ENCODE measurements around the gene SCAF4. TPM values are rescaled to one million over a fixed set of nuclear protein-coding genes. Genes with fewer than 3 reads are reported as not detected.

Gene SCAF4
- total and polyA plus RNA-seq, 4 donors: 11.3 to 29.7 (median 20.1) TPM

- no peaks in the 10 kb centered on the region for H3K36me3 ChIP-seq (ENCODE audit: control insufficient read depth in 4 of 4, insufficient read depth in 4 of 4, low read length in 4 of 4)
Measured at GRCh38 chr21:31735511-31735992, 3.6 kb upstream of the SCAF4 start.

GRCh38 chr21:31733551-31734149 is 1.7 kb upstream of the SCAF4 start:
- peaks cover 8 to 38% (median 22%) of the 10 kb centered on the region in 5 donors for H3K4me1 ChIP-seq (ENCODE audit: control insufficient read depth in 5 of 5, insufficient read depth in 5 of 5, low read length in 5 of 5)
- H3K9me3 ChIP-seq (ENCODE audit: control insufficient read depth in 4 of 4, insufficient read depth in 3 of 4, low read length in 3 of 4): no peaks in the 10 kb centered on the region
- no peak overlapping the region for H3K4me3 ChIP-seq
- H3K9ac ChIP-seq (ENCODE audit: insufficient read depth in 1 of 2, low read length in 2 of 2): peak overlapping the region in 1 of 2 donors; percentile 14
- WGBS, 2 donors: 66 to 79% methylated on average over 6 of the region's 6 CpGs
- DNase-seq: peak in 2 of 3 donors; percentile 32
- peaks cover 0 to 3% (median 0%) of the 10 kb centered on the region in 4 donors for H3K36me3 ChIP-seq (ENCODE audit: control insufficient read depth in 4 of 4, insufficient read depth in 4 of 4, low read length in 4 of 4)
- ATAC-seq (ENCODE audit: insufficient read depth, low FRiP score): no peak
- no peaks in the 10 kb centered on the region for H3K27me3 ChIP-seq (ENCODE audit: control insufficient read depth in 3 of 3, insufficient read depth in 3 of 3, low read length in 2 of 3)
- no peak overlapping the region for H3K27ac ChIP-seq (ENCODE audit: low read depth in 1 of 2, low read length in 1 of 2)
- no peak for TF ChIP-seq CTCF (IDR thresholded peaks at IDR 0.05; ENCODE audit: control extremely low read depth, extremely low read depth)

More at GRCh38 chr21:31735511-31735992, 3.6 kb upstream of the SCAF4 start:
- ATAC-seq (ENCODE audit: insufficient read depth, low FRiP score) (no peak), DNase-seq (no peak)
- Histone ChIP-seq H3K9ac (ENCODE audit: insufficient read depth in 1 of 2, low read length in 2 of 2) (no peak overlapping the region), H3K27me3 (ENCODE audit: control insufficient read depth in 3 of 3, insufficient read depth in 3 of 3, low read length in 2 of 3) (no peaks in the 10 kb centered on the region), H3K4me3 (no peak overlapping the region), H3K9me3 (ENCODE audit: control insufficient read depth in 4 of 4, insufficient read depth in 3 of 4, low read length in 3 of 4) (no peaks in the 10 kb centered on the region), H3K27ac (ENCODE audit: low read depth in 1 of 2, low read length in 1 of 2) (no peak overlapping the region), H3K4me1 (ENCODE audit: control insufficient read depth in 5 of 5, insufficient read depth in 5 of 5, low read length in 5 of 5) (peaks cover 5 to 20% (median 14%) of the 10 kb centered on the region in 5 donors)
- WGBS, 2 donors: 90 to 97% methylated on average over 4 of the region's 4 CpGs
- TF ChIP-seq CTCF (IDR thresholded peaks at IDR 0.05; ENCODE audit: control extremely low read depth, extremely low read depth): no peak

GRCh38 chr21:31732597-31733550 is 956 bp upstream of the SCAF4 start:
- H3K4me3 ChIP-seq: peak overlapping the region; percentile 63
- H3K9ac ChIP-seq (ENCODE audit: insufficient read depth in 1 of 2, low read length in 2 of 2): peak overlapping the region; percentile 59 to 78
- DNase-seq (peak in 2 of 3 donors; percentile 32 to 50), ATAC-seq (ENCODE audit: insufficient read depth, low FRiP score) (no peak)
- H3K27me3 ChIP-seq (ENCODE audit: control insufficient read depth in 3 of 3, insufficient read depth in 3 of 3, low read length in 2 of 3): no peaks in the 10 kb centered on the region
- 19 to 27% methylated on average over 20 of the region's 20 CpGs for WGBS, 2 donors
- no peaks in the 10 kb centered on the region for H3K9me3 ChIP-seq (ENCODE audit: control insufficient read depth in 4 of 4, insufficient read depth in 3 of 4, low read length in 3 of 4)
- no peak for TF ChIP-seq CTCF (IDR thresholded peaks at IDR 0.05; ENCODE audit: control extremely low read depth, extremely low read depth)
- H3K4me1 ChIP-seq (ENCODE audit: control insufficient read depth in 5 of 5, insufficient read depth in 5 of 5, low read length in 5 of 5): peaks cover 8 to 38% (median 25%) of the 10 kb centered on the region in 5 donors
- H3K27ac ChIP-seq (ENCODE audit: low read depth in 1 of 2, low read length in 1 of 2): peak overlapping the region; percentile 85 to 96
- peaks cover 0 to 3% (median 0%) of the 10 kb centered on the region in 4 donors for H3K36me3 ChIP-seq (ENCODE audit: control insufficient read depth in 4 of 4, insufficient read depth in 4 of 4, low read length in 4 of 4)

All from lung (tissue), 12 donors.